Colon (tissue), 2 donors: ENCODE results near the gene LMO4.

Experiments
- FAIRE-seq: peaks from 2 replicates; lab custom pipeline; 2012; peaks lifted over from hg19 to GRCh38; lab: Jason Lieb, UNC
- donor health status: control.
- donor health status: control.

Gene LMO4

GRCh38 chr1:87327376-87328271 lies 1.1 kb upstream of the LMO4 start:
- FAIRE-seq: no peak

GRCh38 chr1:87329051-87329525 lies 408 bp downstream of the LMO4 start:
- FAIRE-seq: no peak

GRCh38 chr1:87329526-87330056 lies 911 bp downstream of the LMO4 start:
- FAIRE-seq: no peak

- FAIRE-seq: no peak
Observed at GRCh38 chr1:87330057-87330884, 1.6 kb downstream of the LMO4 start.

DNA sequence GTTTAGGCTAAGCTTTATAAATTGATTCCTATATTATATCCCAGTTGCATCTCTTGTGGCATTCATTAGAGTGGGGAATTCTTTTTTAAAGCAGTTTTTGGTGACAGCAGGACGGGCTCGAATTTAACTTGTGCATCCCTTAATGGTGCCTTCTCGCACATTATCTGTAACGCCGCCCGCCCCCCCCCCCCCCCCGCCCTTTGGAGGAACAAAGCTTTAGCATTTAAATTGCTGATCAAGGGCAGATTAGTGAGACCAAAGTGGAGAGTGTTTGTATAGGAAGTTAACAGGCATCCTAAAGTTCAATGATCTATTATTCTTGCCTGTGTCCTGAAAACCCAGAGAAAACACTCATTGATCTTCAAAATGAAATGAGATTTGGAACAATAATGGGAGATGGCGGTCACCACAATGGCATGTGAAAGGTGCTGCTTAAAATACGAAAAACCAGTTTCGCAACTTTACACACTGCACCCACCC lies 2.2 kb downstream of the LMO4 start:
- no peak for FAIRE-seq

DNA sequence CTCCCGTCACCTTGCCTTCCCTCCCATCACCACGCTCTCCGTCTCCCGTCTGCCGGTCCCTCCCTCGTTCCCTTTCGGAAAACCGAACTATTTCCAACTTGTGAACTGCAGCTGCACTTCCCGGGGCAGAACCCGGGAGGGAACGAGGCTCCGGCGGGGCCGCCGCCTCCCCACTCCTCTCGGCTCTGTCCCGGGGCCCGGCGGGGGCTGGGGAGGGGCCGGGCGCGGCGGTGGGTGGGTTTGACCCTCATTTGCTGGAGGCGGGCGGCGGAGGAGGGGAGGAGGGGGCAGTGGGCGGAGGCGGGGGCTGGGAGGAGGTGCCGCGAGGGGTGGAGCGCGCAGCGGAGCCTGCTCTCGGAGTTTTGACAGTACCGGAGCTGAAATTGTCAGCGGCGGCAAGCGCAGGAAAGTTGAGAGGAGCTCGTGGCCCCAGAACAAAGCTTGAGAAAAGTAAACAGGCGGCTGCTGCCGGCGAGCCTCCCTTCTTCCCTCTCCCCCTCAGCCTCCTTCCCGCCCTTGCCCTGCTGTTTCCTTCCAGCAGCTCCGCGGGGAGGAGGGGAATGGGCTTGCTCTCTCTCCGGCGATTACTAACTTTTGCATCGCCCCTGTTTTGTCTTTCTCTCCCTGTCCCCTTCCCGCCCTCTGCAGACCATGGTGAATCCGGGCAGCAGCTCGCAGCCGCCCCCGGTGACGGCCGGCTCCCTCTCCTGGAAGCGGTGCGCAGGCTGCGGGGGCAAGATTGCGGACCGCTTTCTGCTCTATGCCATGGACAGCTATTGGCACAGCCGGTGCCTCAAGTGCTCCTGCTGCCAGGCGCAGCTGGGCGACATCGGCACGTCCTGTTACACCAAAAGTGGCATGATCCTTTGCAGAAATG lies 2.9 kb downstream of the LMO4 start:
- no peak for FAIRE-seq

GRCh38 chr1:87333692-87334347 lies 5.1 kb downstream of the LMO4 start:
- FAIRE-seq: no peak

- no peak for FAIRE-seq
Observed at GRCh38 chr1:87334351-87335174, 5.9 kb downstream of the LMO4 start.

DNA sequence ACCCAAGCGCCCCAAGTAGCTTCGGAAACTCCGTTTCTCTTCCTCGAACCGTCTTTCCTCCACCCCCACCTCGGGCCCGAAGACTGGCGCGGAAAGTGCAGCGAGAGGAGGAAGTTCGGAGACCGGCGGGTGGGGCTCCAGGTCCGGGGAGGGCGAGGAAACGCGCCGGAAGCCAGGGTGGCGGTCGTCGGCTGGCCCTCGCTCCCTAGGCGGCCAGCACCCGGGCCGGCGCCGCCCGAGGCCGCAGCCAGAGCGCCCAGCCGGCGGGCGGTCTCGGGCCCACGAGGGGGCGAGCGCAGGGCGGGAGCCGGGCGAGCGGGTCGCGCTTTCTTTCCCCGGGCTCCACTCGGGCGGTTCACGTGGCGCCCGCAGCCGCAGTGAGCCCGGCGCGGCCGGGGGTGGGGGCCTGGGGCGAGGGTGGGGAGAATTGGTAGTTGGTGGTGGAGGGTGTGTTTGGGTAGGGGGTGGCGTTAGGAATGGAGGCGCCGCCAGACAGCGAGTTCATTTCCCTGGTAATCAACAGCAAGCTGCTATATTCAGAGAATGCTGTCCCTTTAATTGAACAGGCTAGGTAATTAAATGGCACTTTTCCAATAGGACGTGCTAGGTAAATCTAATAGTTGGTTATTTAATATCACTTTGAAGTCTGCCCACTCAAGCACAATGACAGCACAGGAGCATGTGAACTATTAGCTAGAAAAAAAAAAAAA lies 6.7 kb downstream of the LMO4 start:
- no peak for FAIRE-seq

DNA sequence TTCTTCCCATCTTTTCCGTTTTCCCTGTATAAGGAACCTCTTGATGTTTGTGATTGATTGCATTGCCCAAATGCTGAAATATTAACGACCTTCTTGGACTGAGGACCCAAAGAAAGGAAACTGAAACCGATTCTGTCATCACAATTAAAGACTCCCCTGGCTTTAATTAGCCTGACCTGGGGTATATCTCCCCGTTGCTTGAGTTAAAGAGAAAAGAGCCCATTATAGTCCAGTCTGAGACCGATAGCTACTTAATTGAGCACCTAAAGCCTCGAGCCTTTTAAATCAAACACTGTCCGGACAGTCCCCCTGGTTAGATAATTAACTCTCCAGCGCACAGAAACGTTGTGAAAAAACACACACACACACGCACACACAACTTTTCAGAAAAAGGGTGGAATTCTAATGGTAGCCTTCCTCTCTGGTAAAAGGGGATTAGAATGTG lies 8.0 kb downstream of the LMO4 start:
- FAIRE-seq: no peak

DNA sequence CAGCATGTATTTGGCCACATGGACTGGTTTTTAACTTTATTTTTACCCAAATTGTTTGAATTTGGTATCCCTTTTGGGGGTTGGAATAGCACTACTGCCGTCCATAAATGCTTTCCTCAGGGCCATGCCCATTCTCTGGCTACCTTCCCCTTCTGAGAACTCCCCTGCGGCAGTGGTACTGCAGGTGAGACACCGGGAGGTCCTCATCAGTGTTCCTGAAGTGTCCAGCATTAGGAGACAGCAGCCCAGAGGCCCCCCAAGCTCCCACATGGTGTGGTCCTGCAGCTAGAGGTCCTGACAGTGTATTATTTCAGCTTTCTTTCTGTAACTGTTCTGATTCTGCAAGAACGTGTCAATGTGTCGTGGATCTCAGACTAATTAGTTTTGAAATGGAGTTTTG lies 8.9 kb downstream of the LMO4 start:
- no peak for FAIRE-seq

DNA sequence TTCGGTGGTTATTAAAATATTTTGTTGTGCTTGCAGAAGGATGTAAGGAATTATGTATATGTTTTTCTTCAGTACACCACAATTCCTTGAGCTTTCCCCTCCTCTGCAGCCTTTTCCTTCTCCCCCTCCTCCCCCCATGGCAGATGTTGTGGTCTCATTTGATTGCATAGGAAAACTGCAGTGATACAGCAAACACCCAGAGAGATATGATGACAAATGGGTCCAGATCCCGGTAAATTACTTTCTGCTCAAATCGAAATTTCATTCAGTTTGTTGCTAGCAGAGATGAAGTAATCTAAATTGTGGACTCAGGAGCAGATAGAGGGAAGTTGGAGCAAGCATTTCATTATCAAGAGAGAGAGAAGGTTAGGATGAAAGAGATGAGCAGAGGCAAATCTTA lies 9.9 kb downstream of the LMO4 start:
- FAIRE-seq: no peak

GRCh38 chr1:87344231-87344630 lies 15.6 kb downstream of the LMO4 start:
- no peak for FAIRE-seq

- FAIRE-seq: no peak
Observed at GRCh38 chr1:87346130-87346814, 17.6 kb downstream of the LMO4 start.

DNA sequence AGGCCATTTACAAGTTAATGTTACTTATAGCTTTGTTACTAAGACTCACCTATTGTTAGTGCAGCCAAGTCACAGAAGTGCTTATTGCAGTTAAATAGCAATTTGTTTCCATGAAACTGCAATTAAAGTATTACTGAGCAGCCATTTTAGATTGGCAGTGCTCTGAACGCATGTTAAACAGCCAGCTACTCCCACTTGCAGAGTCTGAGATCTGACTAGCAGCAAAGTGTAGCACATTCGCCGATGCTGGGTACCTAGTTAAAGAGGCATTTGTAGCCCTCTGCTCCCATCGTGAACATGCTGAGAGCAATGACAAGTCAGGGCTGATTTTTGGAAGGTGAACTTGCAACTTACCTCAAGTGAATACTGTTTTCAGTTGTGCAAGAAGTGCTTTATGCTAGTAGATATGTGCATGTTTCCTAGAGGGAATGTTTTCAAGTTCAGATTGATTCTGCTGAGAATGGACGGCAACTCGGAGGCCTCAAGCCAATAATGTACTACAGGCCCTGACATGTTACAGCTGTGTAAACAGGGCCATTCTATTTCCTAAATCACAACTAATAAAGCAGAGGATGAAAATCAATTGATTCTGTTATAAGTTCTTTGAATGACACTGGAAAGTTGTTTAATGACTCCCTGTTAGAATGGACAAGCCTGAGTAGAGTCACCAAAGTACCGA lies 19.8 kb downstream of the LMO4 start:
- FAIRE-seq: no peak

- FAIRE-seq: no peak
Observed at GRCh38 chr1:87349036-87349435, 20.4 kb downstream of the LMO4 start.

DNA sequence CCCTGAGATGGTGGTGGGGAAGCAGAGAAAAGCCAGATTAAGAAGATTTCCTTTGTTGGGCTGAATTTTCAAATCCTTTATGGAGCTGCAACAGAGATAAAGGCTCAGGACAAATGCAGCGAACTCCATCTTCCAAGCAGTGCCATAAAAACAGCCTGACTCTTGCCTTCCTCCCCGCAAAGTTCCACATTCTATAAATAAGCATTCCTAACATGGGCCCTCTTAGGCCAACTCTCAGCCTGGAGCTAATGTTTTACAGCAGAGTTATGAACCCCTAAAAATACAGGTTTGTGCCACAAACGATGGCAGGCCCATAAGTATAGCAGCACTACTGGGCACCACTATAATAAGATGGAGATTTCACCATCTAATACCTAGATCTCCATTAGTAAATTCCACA lies 27.2 kb downstream of the LMO4 start:
- no peak for FAIRE-seq

GRCh38 chr1:87356591-87356990 lies 27.9 kb downstream of the LMO4 start:
- FAIRE-seq: no peak
